GM12892 (cell line): Measurements from ENCODE around the gene RBM12.

Source experiments
- DNase-seq: peaks from one replicate; pipeline ENCODE4 v3.0.0; 2011; ENCODE audit not compliant: insufficient read length
- FAIRE-seq: peaks from 2 replicates; lab custom pipeline; 2011; peaks lifted over from hg19 to GRCh38; lab: Jason Lieb, UNC
- POLR2A ChIP-seq: IDR thresholded peaks from 2 replicates; pipeline ENCODE4 v1.6.1; 2011; ENCODE audit warnings: low read depth, low read length, control low read depth
- POLR2AphosphoS5 ChIP-seq: IDR thresholded peaks from 2 replicates; pipeline ENCODE4 v1.6.1; 2011; ENCODE audit warnings: low read depth, low read length, control low read depth
- TAF1 ChIP-seq: IDR thresholded peaks from 2 replicates; pipeline ENCODE4 v1.6.1; 2011; ENCODE audit warnings: low read depth, mild to moderate bottlenecking, control low read depth, low read length, borderline replicate concordance

The RBM12 gene

GRCh38 chr20:35641743-35642142 is 23.0 kb downstream of the RBM12 start:
- DNase-seq: no peak
- FAIRE-seq: no peak
- no peak for TF ChIP-seq POLR2A
- TF ChIP-seq POLR2AphosphoS5: no peak

DNA sequence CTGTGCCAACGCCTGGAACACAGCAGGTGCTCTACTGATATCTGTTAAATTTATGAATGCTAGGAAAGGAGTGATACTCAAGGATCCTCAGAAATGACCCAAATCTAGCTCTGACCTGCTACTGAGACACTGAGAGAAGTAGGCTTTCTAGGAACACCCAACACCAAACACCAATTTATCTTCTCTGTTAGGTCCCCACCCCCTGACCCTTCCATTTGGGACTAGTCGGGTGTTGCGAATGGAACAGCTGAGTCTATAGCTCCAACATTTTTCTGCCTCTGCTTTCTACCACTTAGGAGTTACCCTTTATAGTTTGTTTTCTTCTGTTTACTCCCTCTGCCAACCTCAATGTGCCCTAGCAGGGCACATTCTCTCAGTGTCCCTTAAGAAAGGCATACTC is 24.0 kb downstream of the RBM12 start:
- DNase-seq (no peak), FAIRE-seq (no peak)
- TF ChIP-seq TAF1 (no peak), POLR2AphosphoS5 (no peak), POLR2A (no peak)

DNA sequence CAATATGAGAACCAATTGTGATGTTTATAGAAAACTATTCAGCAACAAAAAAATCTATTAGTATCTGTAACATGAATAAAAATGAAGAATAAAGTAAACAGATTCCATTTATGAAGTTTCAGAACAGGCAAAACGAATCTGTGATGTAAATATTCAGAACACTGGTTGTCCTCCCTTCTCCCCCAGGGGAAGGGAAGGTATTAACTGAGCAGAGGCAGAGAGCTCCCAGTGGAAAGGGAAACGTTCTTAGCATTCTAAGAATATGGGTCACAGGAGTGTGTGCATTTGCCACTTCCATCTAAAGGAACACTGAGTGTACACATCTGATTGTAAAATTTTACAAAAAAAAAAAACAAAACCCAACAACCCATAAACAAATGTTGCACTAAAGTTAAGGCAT is 25.9 kb downstream of the RBM12 start:
- TF ChIP-seq TAF1 (no peak), POLR2A (no peak)
- FAIRE-seq (no peak), DNase-seq (no peak)

GRCh38 chr20:35637276-35637675 is 27.4 kb downstream of the RBM12 start:
- no peak for TF ChIP-seq TAF1
- no peak for TF ChIP-seq POLR2A
- no peak for TF ChIP-seq POLR2AphosphoS5
- FAIRE-seq: no peak
- DNase-seq: no peak

DNA sequence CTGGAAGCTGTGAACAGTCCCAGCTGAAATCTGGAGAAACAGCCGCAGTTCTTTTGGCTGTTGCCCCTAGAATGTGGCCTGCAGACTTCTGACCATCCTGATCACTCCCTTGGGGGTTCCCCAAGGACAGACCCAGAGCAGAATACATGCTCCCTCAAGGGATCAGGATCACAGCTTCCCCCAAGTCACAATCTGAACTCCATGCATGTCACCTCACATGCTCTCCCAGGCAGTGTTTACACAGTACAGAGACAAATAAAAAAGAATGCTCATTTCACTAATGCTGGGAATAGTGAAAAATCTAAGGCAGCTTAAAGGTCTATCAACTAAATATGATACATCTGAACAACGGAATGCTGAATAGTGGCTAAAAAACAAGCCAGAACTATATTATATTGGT is 28.6 kb downstream of the RBM12 start:
- no peak for DNase-seq
- no peak for FAIRE-seq
- TF ChIP-seq TAF1: no peak
- TF ChIP-seq POLR2A: no peak
- TF ChIP-seq POLR2AphosphoS5: no peak

GRCh38 chr20:35635652-35636051 is 29.0 kb downstream of the RBM12 start:
- TF ChIP-seq POLR2AphosphoS5 (no peak), TAF1 (no peak), POLR2A (no peak)
- DNase-seq (no peak), FAIRE-seq (no peak)

GRCh38 chr20:35632539-35633115 is 32.1 kb downstream of the RBM12 start:
- no peak for TF ChIP-seq TAF1
- no peak for TF ChIP-seq POLR2AphosphoS5
- no peak for TF ChIP-seq POLR2A
- no peak for DNase-seq
- no peak for FAIRE-seq

GRCh38 chr20:35630636-35631035 is 34.1 kb downstream of the RBM12 start:
- FAIRE-seq (no peak), DNase-seq (no peak)
- TF ChIP-seq TAF1 (no peak), POLR2AphosphoS5 (no peak), POLR2A (no peak)

DNA sequence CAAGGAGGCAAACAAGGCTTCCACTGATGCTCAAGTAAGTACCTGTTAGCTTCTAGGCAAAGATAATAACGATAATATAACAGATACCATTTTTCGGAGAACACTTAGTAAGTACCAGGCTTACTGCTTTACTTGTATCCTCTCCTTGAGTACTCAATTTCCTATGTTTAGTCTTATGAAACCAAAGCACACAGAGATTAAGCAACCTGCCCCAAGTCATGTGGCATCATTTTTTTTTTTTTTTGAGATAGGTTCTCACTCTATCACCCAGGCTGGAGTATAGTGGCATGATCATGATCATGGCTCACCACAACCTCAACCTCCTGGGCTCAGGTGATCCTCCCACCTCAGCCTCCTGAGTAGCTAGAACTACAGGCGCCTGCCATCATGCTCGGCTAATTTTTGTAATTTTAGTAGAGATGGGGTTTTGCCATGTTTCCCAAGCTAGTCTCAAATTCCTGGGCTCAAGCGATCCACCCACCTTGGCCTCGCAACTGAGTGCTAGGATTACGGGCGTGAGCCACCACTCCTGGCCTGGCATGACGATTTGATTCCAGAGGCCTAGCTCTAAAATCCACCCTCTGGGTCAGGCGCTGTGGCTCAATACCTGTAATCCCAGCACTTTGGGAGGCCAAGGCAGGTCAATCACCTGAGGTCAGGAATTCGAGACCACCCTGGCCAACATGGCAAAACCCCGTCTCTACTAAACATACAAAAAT is 35.1 kb downstream of the RBM12 start:
- DNase-seq (no peak), FAIRE-seq (no peak)

GRCh38 chr20:35627121-35627520 is 37.6 kb downstream of the RBM12 start:
- DNase-seq (no peak), FAIRE-seq (no peak)
- TF ChIP-seq POLR2A: no peak
- TF ChIP-seq POLR2AphosphoS5: no peak
- TF ChIP-seq TAF1: no peak

More for the DNA sequence above, 35.1 kb downstream of the RBM12 start:
- TF ChIP-seq TAF1 (no peak), POLR2A (no peak), POLR2AphosphoS5 (no peak)

DNA sequence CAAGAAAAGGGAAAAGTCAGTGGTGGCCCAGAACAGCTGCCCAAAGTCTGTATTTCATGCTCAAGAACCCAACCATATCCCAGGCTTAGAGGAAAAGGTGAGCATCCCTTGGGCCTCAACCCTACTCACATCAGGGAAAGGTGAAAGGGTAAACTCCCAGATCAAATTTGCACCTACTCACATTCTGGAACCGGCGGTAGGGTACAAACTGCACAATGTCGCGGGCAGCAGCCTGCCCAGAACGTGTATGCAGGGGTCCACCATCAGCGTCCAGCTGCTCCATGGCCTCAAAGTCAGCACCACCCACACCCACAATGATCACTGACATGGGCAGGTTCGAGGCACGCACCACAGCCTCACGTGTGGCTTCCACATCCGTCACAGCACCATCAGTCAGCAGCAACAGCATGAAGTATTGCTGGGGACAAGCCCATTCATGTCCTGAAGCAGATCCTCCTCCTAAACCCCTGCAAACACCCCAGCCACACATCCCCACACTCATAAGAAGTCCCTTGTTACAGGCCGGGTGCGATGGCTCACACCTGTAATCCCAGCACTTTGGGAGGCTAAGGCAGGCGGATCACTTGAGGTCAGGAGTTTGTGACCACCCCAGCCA is 38.2 kb downstream of the RBM12 start:
- TF ChIP-seq TAF1 (no peak), POLR2AphosphoS5 (no peak), POLR2A (no peak)
- FAIRE-seq (no peak), DNase-seq (no peak)

GRCh38 chr20:35625584-35626385 is 38.9 kb downstream of the RBM12 start:
- TF ChIP-seq POLR2AphosphoS5 (no peak), TAF1 (no peak), POLR2A (no peak)
- DNase-seq (no peak), FAIRE-seq (no peak)

DNA sequence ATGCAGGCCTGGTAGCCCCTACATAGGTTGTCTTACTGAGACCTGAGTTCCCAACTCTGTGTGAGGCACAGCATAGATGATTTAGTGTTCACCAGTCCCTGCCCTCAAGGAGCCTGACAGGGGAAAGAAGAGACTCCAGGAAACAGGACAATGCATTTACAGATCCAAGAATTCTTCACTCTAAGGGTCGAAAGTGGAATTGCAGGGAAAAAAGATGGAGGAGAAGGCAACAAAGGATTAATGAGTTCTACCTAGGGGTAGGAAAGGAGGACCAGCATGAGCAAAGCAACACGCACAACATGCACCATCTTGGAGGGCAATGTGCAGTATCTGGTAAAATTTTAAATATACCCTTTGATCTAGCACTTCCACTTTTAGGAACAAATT is 43.1 kb downstream of the RBM12 start:
- TF ChIP-seq TAF1 (no peak), POLR2AphosphoS5 (no peak), POLR2A (no peak)
- no peak for DNase-seq
- no peak for FAIRE-seq
